ENCODE results near the gene TPRX1. TPM values are rescaled to one million over a fixed set of nuclear protein-coding genes. Genes with fewer than 3 reads are reported as not detected.
A peak's percentile ranks its signal among the peaks of the same experiment; 100 is the strongest.

TPRX1 gene
- polyA plus RNA-seq, 3 donors: not detected

- peaks cover 0 to 13% of the 10 kb centered on the region in 2 donors for H3K27me3 ChIP-seq (ENCODE audit: control insufficient read depth in 2 of 2, insufficient read depth in 2 of 2, low read length in 2 of 2)
- no peaks in the 10 kb centered on the region for H3K36me3 Mint-ChIP-seq
- H3K4me3 Mint-ChIP-seq: no peak overlapping the region
- peaks cover 7% of the 10 kb centered on the region for H3K4me1 Mint-ChIP-seq
- no peak overlapping the region for H3K4me3 ChIP-seq (replicated peaks in 1 of 3; ENCODE audit: low read depth in 2 of 3, low read length in 3 of 3)
- H2AFZ ChIP-seq (ENCODE audit: insufficient read depth, low read depth, low read length, poor library complexity, severe bottlenecking): no peak overlapping the region
- no peak for DNase-seq
- H3K79me2 ChIP-seq (ENCODE audit: insufficient read depth, low read length): no peaks in the 10 kb centered on the region
- TF ChIP-seq CTCF (IDR thresholded peaks at IDR 0.05): no peak
- no peak overlapping the region for H3K27ac Mint-ChIP-seq
- H3K9ac ChIP-seq (ENCODE audit: insufficient read depth, low read length, poor library complexity, severe bottlenecking): no peak overlapping the region
- peaks cover 0 to 7% of the 10 kb centered on the region in 2 donors for H3K9me3 ChIP-seq (replicated peaks in 1 of 2; ENCODE audit: control insufficient read depth in 1 of 2, insufficient read depth in 1 of 2, low read length in 2 of 2)
- 43% methylated on average over 1 of the region's 6 CpGs for WGBS (ENCODE audit: insufficient coverage)
- H3K9me3 Mint-ChIP-seq: peaks cover 0 to 12% (median 9%) of the 10 kb centered on the region in 7 donors
- H3K36me3 ChIP-seq (replicated peaks in 1 of 2; ENCODE audit: control insufficient read depth in 1 of 2, insufficient read depth in 2 of 2, low read length in 2 of 2): no peaks in the 10 kb centered on the region
- intact Hi-C loops (cut with micrococcal nuclease): no loop called here
- H4K20me1 ChIP-seq (ENCODE audit: insufficient read depth, low read length): no peaks in the 10 kb centered on the region
- no peak overlapping the region for H3K4me2 ChIP-seq (replicated peaks; ENCODE audit: extremely low read depth, low read length, poor library complexity, severe bottlenecking)
- peaks cover 25 to 34% (median 33%) of the 10 kb centered on the region in 3 donors for H3K27me3 Mint-ChIP-seq (ENCODE audit: low read depth in 3 of 3)
- H3K4me1 ChIP-seq (ENCODE audit: control insufficient read depth in 1 of 2, insufficient read depth in 2 of 2, low read length in 2 of 2): no peaks in the 10 kb centered on the region
- H3K27ac ChIP-seq (ENCODE audit: low read depth in 1 of 2, low read length in 2 of 2): no peak overlapping the region
Observed at GRCh38 chr19:47824396-47824795, 20.0 kb upstream of the TPRX1 start.

GRCh38 chr19:47821460-47822020, 17.2 kb upstream of the TPRX1 start, which contains the start of gene CRX:
CRX (plus strand) TSS chr19:47821937; CDS start chr19:47834444, 12,507 bp downstream.
- Mint-ChIP-seq H3K4me3 (no peak within 1 kb of the TSS), H3K27me3 (ENCODE audit: low read depth in 3 of 3) (peaks cover 29 to 38% (median 31%) of the 10 kb centered on the region in 3 donors)

More at GRCh38 chr19:47821460-47822020, 17.2 kb upstream of the TPRX1 start, which contains the start of gene CRX:
- H2AFZ ChIP-seq (ENCODE audit: insufficient read depth, low read depth, low read length, poor library complexity, severe bottlenecking): no peak within 1 kb of the TSS
- WGBS (ENCODE audit: insufficient coverage): 84% methylated on average over 6 of the region's 15 CpGs
- peaks cover 0 to 15% of the 10 kb centered on the region in 2 donors for H3K27me3 ChIP-seq (ENCODE audit: control insufficient read depth in 2 of 2, insufficient read depth in 2 of 2, low read length in 2 of 2)
- Mint-ChIP-seq H3K27ac (peak within 1 kb of the TSS in 1 of 7 donors; percentile 27), H3K36me3 (no peaks in the 10 kb centered on the region), H3K9me3 (peaks cover 0 to 7% (median 4%) of the 10 kb centered on the region in 7 donors), H3K4me1 (peaks cover 7% of the 10 kb centered on the region)
- no peak within 1 kb of the TSS for H3K4me3 ChIP-seq (replicated peaks in 1 of 3; ENCODE audit: low read depth in 2 of 3, low read length in 3 of 3)
- no peaks in the 10 kb centered on the region for H3K79me2 ChIP-seq (ENCODE audit: insufficient read depth, low read length)
- H3K4me1 ChIP-seq (ENCODE audit: control insufficient read depth in 1 of 2, insufficient read depth in 2 of 2, low read length in 2 of 2): no peaks in the 10 kb centered on the region
- H4K20me1 ChIP-seq (ENCODE audit: insufficient read depth, low read length): no peaks in the 10 kb centered on the region
- no peaks in the 10 kb centered on the region for H3K36me3 ChIP-seq (replicated peaks in 1 of 2; ENCODE audit: control insufficient read depth in 1 of 2, insufficient read depth in 2 of 2, low read length in 2 of 2)
- no peak within 1 kb of the TSS for H3K4me2 ChIP-seq (replicated peaks; ENCODE audit: extremely low read depth, low read length, poor library complexity, severe bottlenecking)
- peaks cover 0 to 3% of the 10 kb centered on the region in 2 donors for H3K9me3 ChIP-seq (replicated peaks in 1 of 2; ENCODE audit: control insufficient read depth in 1 of 2, insufficient read depth in 1 of 2, low read length in 2 of 2)
- intact Hi-C loops (cut with micrococcal nuclease): no loop called here
- no peak for DNase-seq
- no peak for TF ChIP-seq CTCF (IDR thresholded peaks at IDR 0.05)
- H3K27ac ChIP-seq (ENCODE audit: low read depth in 1 of 2, low read length in 2 of 2): no peak within 1 kb of the TSS
- H3K9ac ChIP-seq (ENCODE audit: insufficient read depth, low read length, poor library complexity, severe bottlenecking): no peak within 1 kb of the TSS
